Measurements from ENCODE around the gene RGPD8. TPM values are rescaled to one million over a fixed set of nuclear protein-coding genes. Genes with fewer than 3 reads are reported as not detected.
A peak's percentile ranks its signal among the peaks of the same experiment; 100 is the strongest.
"Not testable (repeated sequence)": the region's sequence is repeated elsewhere in the genome, so short reads cannot be mapped to it uniquely, and the experiment has no call there.

Gene RGPD8
- total RNA-seq: 10 to 100 TPM; 16.1 to 34.1 (median 21.7) TPM
- polyA plus RNA-seq: 1 to 10 TPM in 1 of 3 donors, under 1 TPM in 2; 0.23 to 2.1 (median 0.60) TPM

- TF ChIP-seq POLR2AphosphoS5 (IDR thresholded peaks at IDR 0.05) (peak in 2 of 4 donors; percentile 37 to 49), CTCF (IDR thresholded peaks at IDR 0.05) (peak in 3 of 4 experiments; percentile 17 to 26 (median 21))
- Histone ChIP-seq H3K27ac (peak within 1 kb of the TSS; percentile 82 to 93 (median 88)), H3K4me1 (peaks cover 0 to 11% (median 9%) of the 10 kb centered on the region in 4 donors), H3K4me3 (peak within 1 kb of the TSS; percentile 53 to 69 (median 66))
- intact Hi-C loops (cut with DNase I): loop anchor here (5.0 kb wide), 1 partner anchor 311 kb away; no protein-coding TSS in a partner anchor
- 0% methylated on average over 14 to 17 of the region's 26 CpGs for WGBS, 2 donors
- not testable (repeated sequence) for H3K9me3 ChIP-seq, H3K27me3 ChIP-seq, H3K36me3 ChIP-seq
- DNase-seq: peak; percentile 94
Observed at GRCh38 chr2:112433480-112433879, at the start of gene RGPD8. Gene RGPD8 (minus strand): TSS chr2:112433645. CDS start chr2:112433453, 192 bp downstream.

- no peaks in the 10 kb centered on the region for H3K36me3 ChIP-seq
- WGBS, 2 donors: 4 to 14% methylated on average over 10 of the region's 10 CpGs
- H3K27me3 ChIP-seq: no peaks in the 10 kb centered on the region
- DNase-seq: no peak
- H3K9me3 ChIP-seq: no peaks in the 10 kb centered on the region
- H3K4me1 ChIP-seq: peaks cover 0 to 37% (median 22%) of the 10 kb centered on the region in 4 donors
- TF ChIP-seq POLR2A (IDR thresholded peaks at IDR 0.05) (no peak), CTCF (IDR thresholded peaks at IDR 0.05) (no peak), POLR2AphosphoS5 (IDR thresholded peaks at IDR 0.05) (no peak), EP300 (IDR thresholded peaks at IDR 0.05) (no peak)
- H3K27ac ChIP-seq: peak overlapping the region; percentile 87 to 94 (median 90)
- peak overlapping the region; percentile 71 to 78 (median 74) for H3K4me3 ChIP-seq
- intact Hi-C loops (cut with DNase I): loop anchor here (5.0 kb wide), 1 partner anchor 426 kb away; the partner anchor contains the start of gene TMEM87B
Observed at GRCh38 chr2:112483042-112483473, 49.6 kb upstream of the RGPD8 start.

- no peaks in the 10 kb centered on the region for H3K36me3 ChIP-seq
- WGBS, 2 donors: 0% methylated on average over 77 of the region's 77 CpGs
- H3K9me3 ChIP-seq: no peaks in the 10 kb centered on the region
- DNase-seq: peak; percentile 68
- intact Hi-C loops (cut with DNase I): loop anchor here (1.0 to 5.0 kb wide), 3 partner anchors 60 to 425 kb away; partner anchors contain the start of genes POLR1B and TMEM87B
- no peaks in the 10 kb centered on the region for H3K27me3 ChIP-seq
- peak overlapping the region; percentile 71 to 78 (median 74) for H3K4me3 ChIP-seq
- no peak for TF ChIP-seq POLR2AphosphoS5 (IDR thresholded peaks at IDR 0.05)
- no peak for TF ChIP-seq EP300 (IDR thresholded peaks at IDR 0.05)
- no peak for TF ChIP-seq CTCF (IDR thresholded peaks at IDR 0.05)
- no peak for TF ChIP-seq POLR2A (IDR thresholded peaks at IDR 0.05)
- peaks cover 0 to 31% (median 22%) of the 10 kb centered on the region in 4 donors for H3K4me1 ChIP-seq
- H3K27ac ChIP-seq: peak overlapping the region; percentile 87 to 94 (median 90)
Observed at GRCh38 chr2:112482309-112483041, 49.0 kb upstream of the RGPD8 start.

GRCh38 chr2:112481528-112482233, 48.2 kb upstream of the RGPD8 start, which contains the start of gene TTL:
Gene TTL (plus strand): TSS chr2:112482156. CDS start chr2:112482345, 189 bp downstream.
- TF ChIP-seq POLR2A (IDR thresholded peaks at IDR 0.05): no peak
- TF ChIP-seq POLR2AphosphoS5 (IDR thresholded peaks at IDR 0.05): peak in 1 of 4 donors; percentile 28
- TF ChIP-seq CTCF (IDR thresholded peaks at IDR 0.05): no peak
- TF ChIP-seq EP300 (IDR thresholded peaks at IDR 0.05): no peak
- intact Hi-C loops (cut with DNase I): loop anchor here (1.0 to 5.0 kb wide), 3 partner anchors 61 to 424 kb away; partner anchors contain the start of genes POLR1B and TMEM87B
- 0% methylated on average over 82 of the region's 82 CpGs for WGBS, 2 donors
- peak within 1 kb of the TSS; percentile 87 to 94 (median 90) for H3K27ac ChIP-seq
- H3K4me3 ChIP-seq: peak within 1 kb of the TSS; percentile 71 to 78 (median 74)
- H3K9me3 ChIP-seq: no peaks in the 10 kb centered on the region
- H3K36me3 ChIP-seq: no peaks in the 10 kb centered on the region
- H3K27me3 ChIP-seq: no peaks in the 10 kb centered on the region
- peak; percentile 80 for DNase-seq
- H3K4me1 ChIP-seq: peaks cover 0 to 30% (median 22%) of the 10 kb centered on the region in 4 donors
